Mesenchymal stem cell (in vitro differentiated cells and primary cell): ENCODE results near the gene CHKB.
A peak's percentile ranks its signal among the peaks of the same experiment; 100 is the strongest.

Experiments
- DNase-seq: peaks from one replicate; pipeline ENCODE4 v3.0.0-alpha.2; 2013
- H2AFZ ChIP-seq: one replicate; pipeline ENCODE4 v1.6.1; 2013; ENCODE audit warnings: low read depth, mild to moderate bottlenecking, control low read depth, inconsistent platforms, low read length, moderate library complexity
- H2AK5ac ChIP-seq: 2 replicates; pipeline ENCODE4 v1.6.1; 2013; ENCODE audit warnings: low read length, moderate library complexity, mild to moderate bottlenecking, inconsistent platforms; ENCODE audit not compliant: severe bottlenecking
- H2BK120ac ChIP-seq: one replicate; pipeline ENCODE4 v1.6.1; 2013; ENCODE audit warnings: low read depth, mild to moderate bottlenecking, inconsistent platforms, low read length, moderate library complexity
- H2BK12ac ChIP-seq, 2 experiments: one replicate each; pipeline ENCODE4 v1.6.1; 2013; ENCODE audit warnings: inconsistent platforms in 2 of 2, low read length in 2 of 2, mild to moderate bottlenecking in 2 of 2, moderate library complexity in 2 of 2, control low read depth in 1 of 2
- H2BK15ac ChIP-seq: one replicate; pipeline ENCODE4 v1.6.1; 2013; ENCODE audit warnings: mild to moderate bottlenecking, low read depth, inconsistent platforms; ENCODE audit not compliant: poor library complexity, severe bottlenecking
- H2BK5ac ChIP-seq: 2 replicates; pipeline ENCODE4 v1.6.1; 2013; ENCODE audit warnings: low read depth, mild to moderate bottlenecking, low read length, control low read depth, inconsistent platforms; ENCODE audit not compliant: poor library complexity, severe bottlenecking
- H3K14ac ChIP-seq, 2 experiments: one replicate each; pipeline ENCODE4 v1.6.1; 2013; ENCODE audit warnings: inconsistent platforms in 2 of 2, low read length in 2 of 2, control low read depth in 1 of 2, mild to moderate bottlenecking in 1 of 2, moderate library complexity in 1 of 2
- H3K18ac ChIP-seq, 2 experiments: one replicate each; pipeline ENCODE4 v1.6.1; 2013; ENCODE audit warnings: inconsistent platforms in 2 of 2, low read length in 2 of 2, control low read depth in 1 of 2, low read depth in 1 of 2, mild to moderate bottlenecking in 1 of 2
- H3K23ac ChIP-seq, 2 experiments: one replicate each; pipeline ENCODE4 v1.6.1; 2013; ENCODE audit warnings: inconsistent platforms in 2 of 2, low read length in 2 of 2, mild to moderate bottlenecking in 2 of 2, moderate library complexity in 2 of 2, control low read depth in 1 of 2
- H3K27ac ChIP-seq: 2 replicates; pipeline ENCODE4 v1.5.1; 2013; ENCODE audit warnings: mild to moderate bottlenecking, moderate library complexity, low read length, control low read depth, inconsistent platforms; ENCODE audit not compliant: poor library complexity, severe bottlenecking
- H3K27me3 ChIP-seq, 2 experiments: 2 replicates each; pipeline versions ENCODE4 v1.6.1 to v1.7.0; 2013; ENCODE audit warnings: low read length in 2 of 2, mild to moderate bottlenecking in 2 of 2, moderate library complexity in 2 of 2, control low read depth in 1 of 2, inconsistent platforms in 1 of 2; ENCODE audit not compliant: control insufficient read depth in 1 of 2, insufficient read depth in 1 of 2
- H3K36me3 ChIP-seq, 2 experiments: 2 replicates each; pipeline versions ENCODE4 v1.6.1 to v1.7.0; 2013; ENCODE audit warnings: low read length in 2 of 2, control low read depth in 1 of 2, inconsistent platforms in 1 of 2, low read depth in 1 of 2, mild to moderate bottlenecking in 1 of 2; ENCODE audit not compliant: insufficient read depth in 2 of 2, control insufficient read depth in 1 of 2
- H3K4ac ChIP-seq, 2 experiments: one replicate each; pipeline ENCODE4 v1.6.1; 2013; ENCODE audit warnings: inconsistent platforms in 2 of 2, low read length in 2 of 2, mild to moderate bottlenecking in 2 of 2, moderate library complexity in 2 of 2, control low read depth in 1 of 2, low read depth in 1 of 2
- H3K4me1 ChIP-seq: 2 replicates; pipeline ENCODE4 v1.6.1; 2013; ENCODE audit warnings: low read depth, low read length, control low read depth; ENCODE audit not compliant: control insufficient read depth, insufficient read depth
- H3K4me2 ChIP-seq: 2 replicates; pipeline ENCODE4 v1.6.1; 2013; ENCODE audit warnings: low read length, mild to moderate bottlenecking, inconsistent platforms; ENCODE audit not compliant: poor library complexity, severe bottlenecking
- H3K4me3 ChIP-seq, 2 experiments: 2 replicates each; pipeline versions ENCODE4 v1.5.1 to v1.7.0; 2013; ENCODE audit warnings: low read length in 2 of 2, mild to moderate bottlenecking in 2 of 2, control low read depth in 1 of 2, low read depth in 1 of 2; ENCODE audit not compliant: insufficient read depth in 1 of 2
- H3K79me1 ChIP-seq: replicated peaks from 2 replicates; pipeline ENCODE4 v1.6.1; 2013; ENCODE audit warnings: mild to moderate bottlenecking, control low read depth, low read length, inconsistent platforms; ENCODE audit not compliant: poor library complexity, severe bottlenecking
- H3K9ac ChIP-seq: 2 replicates; pipeline ENCODE4 v1.7.0; 2013; ENCODE audit warnings: mild to moderate bottlenecking, low read length, moderate library complexity
- H3K9me3 ChIP-seq: 2 replicates; pipeline ENCODE4 v1.7.0; 2013; ENCODE audit warnings: mild to moderate bottlenecking, low read length; ENCODE audit not compliant: control insufficient read depth
- H4K8ac ChIP-seq: one replicate; pipeline ENCODE4 v1.6.1; 2013; ENCODE audit warnings: inconsistent platforms, mild to moderate bottlenecking, low read length, moderate library complexity
- H4K91ac ChIP-seq: one replicate; pipeline ENCODE4 v1.6.1; 2013; ENCODE audit warnings: mild to moderate bottlenecking, low read length, inconsistent platforms
- WGBS: methylation state at CpG from one replicate; pipeline ENCODE4 v1.1.7; 2013; ENCODE audit warnings: mixed read lengths; 5-methylcytosine and 5-hydroxymethylcytosine counted together

Gene CHKB

GRCh38 chr22:50583294-50583861 lies 729 bp upstream of the CHKB start:
- H3K4me1 ChIP-seq, result peaks cover 14% of the 10 kb centered on the region
- WGBS, result 9% methylated on average over 37 of the region's 37 CpGs
- H3K36me3 ChIP-seq, result peaks cover 17 to 28% of the 10 kb centered on the region in 2 experiments
- peak overlapping the region; percentile 63 for H2BK15ac ChIP-seq
- peak overlapping the region; percentile 97 for H3K9ac ChIP-seq
- H2AFZ ChIP-seq, result peak overlapping the region; percentile 85
- H2BK12ac ChIP-seq, result no peak overlapping the region
- no peaks in the 10 kb centered on the region for H3K27me3 ChIP-seq
- H4K91ac ChIP-seq, result no peak overlapping the region
- peak overlapping the region in 1 of 2 experiments; percentile 37 for H3K4ac ChIP-seq
- H4K8ac ChIP-seq, result no peak overlapping the region
- H3K79me1 ChIP-seq, result peaks cover 21% of the 10 kb centered on the region
- no peak overlapping the region for H2BK5ac ChIP-seq
- peak overlapping the region; percentile 78 for H3K4me2 ChIP-seq
- DNase-seq, result no peak
- peak overlapping the region in 1 of 2 experiments; percentile 53 for H3K23ac ChIP-seq
- peak overlapping the region; percentile 72 to 90 for H3K4me3 ChIP-seq
- H3K9me3 ChIP-seq, result no peaks in the 10 kb centered on the region
- no peak overlapping the region for H3K27ac ChIP-seq
- peak overlapping the region in 1 of 2 experiments; percentile 84 for H3K14ac ChIP-seq
- H2AK5ac ChIP-seq, result no peak overlapping the region
- no peak overlapping the region for H2BK120ac ChIP-seq
- H3K18ac ChIP-seq, result peak overlapping the region; percentile 53 to 68

- no peaks in the 10 kb centered on the region for H3K9me3 ChIP-seq
- peak overlapping the region; percentile 49 for H2AFZ ChIP-seq
- peak overlapping the region; percentile 83 for H2BK5ac ChIP-seq
- peaks cover 0 to 7% of the 10 kb centered on the region in 2 experiments for H3K27me3 ChIP-seq
- peak overlapping the region; percentile 84 to 93 for H3K4me3 ChIP-seq
- peak overlapping the region; percentile 81 for H2BK120ac ChIP-seq
- H2BK15ac ChIP-seq, result no peak overlapping the region
- H3K36me3 ChIP-seq, result peaks cover 17 to 42% of the 10 kb centered on the region in 2 experiments
- H3K23ac ChIP-seq, result peak overlapping the region in 1 of 2 experiments; percentile 76
- H3K4ac ChIP-seq, result peak overlapping the region; percentile 79 to 98
- no peak overlapping the region for H2BK12ac ChIP-seq
- no peak overlapping the region for H3K27ac ChIP-seq
- H4K8ac ChIP-seq, result peak overlapping the region; percentile 98
- peak overlapping the region; percentile 97 for H4K91ac ChIP-seq
- peak overlapping the region; percentile 99 to 100 for H3K18ac ChIP-seq
- peak overlapping the region in 1 of 2 experiments; percentile 98 for H3K14ac ChIP-seq
- peak overlapping the region; percentile 60 for H3K4me2 ChIP-seq
- peaks cover 21% of the 10 kb centered on the region for H3K79me1 ChIP-seq
- peak overlapping the region; percentile 97 for H3K9ac ChIP-seq
- peaks cover 23% of the 10 kb centered on the region for H3K4me1 ChIP-seq
- peak; percentile 29 for DNase-seq
- 13% methylated on average over 37 of the region's 39 CpGs for WGBS
- no peak overlapping the region for H2AK5ac ChIP-seq
These were observed 628 bp downstream of the CHKB start for GRCh38 chr22:50581950-50582492.

GRCh38 chr22:50581031-50581949 lies 1.4 kb downstream of the CHKB start:
- H3K18ac ChIP-seq, result peak overlapping the region in 1 of 2 experiments; percentile 99
- H2BK120ac ChIP-seq, result no peak overlapping the region
- peak overlapping the region; percentile 97 for H3K9ac ChIP-seq
- H4K8ac ChIP-seq, result no peak overlapping the region
- H2BK12ac ChIP-seq, result peak overlapping the region in 1 of 2 experiments; percentile 4
- H3K79me1 ChIP-seq, result peaks cover 21% of the 10 kb centered on the region
- DNase-seq, result peak; percentile 18
- 95% methylated on average over 22 of the region's 22 CpGs for WGBS
- peak overlapping the region; percentile 84 to 93 for H3K4me3 ChIP-seq
- no peak overlapping the region for H2AFZ ChIP-seq
- H2BK5ac ChIP-seq, result no peak overlapping the region
- H3K27me3 ChIP-seq, result peaks cover 0 to 14% of the 10 kb centered on the region in 2 experiments
- H2BK15ac ChIP-seq, result no peak overlapping the region
- H3K9me3 ChIP-seq, result no peaks in the 10 kb centered on the region
- peaks cover 17 to 49% of the 10 kb centered on the region in 2 experiments for H3K36me3 ChIP-seq
- H3K4ac ChIP-seq, result peak overlapping the region in 1 of 2 experiments; percentile 13
- peaks cover 23% of the 10 kb centered on the region for H3K4me1 ChIP-seq
- peak overlapping the region; percentile 29 for H3K4me2 ChIP-seq
- no peak overlapping the region for H2AK5ac ChIP-seq
- H3K14ac ChIP-seq, result peak overlapping the region in 1 of 2 experiments; percentile 6
- no peak overlapping the region for H3K23ac ChIP-seq
- H3K27ac ChIP-seq, result no peak overlapping the region
- H4K91ac ChIP-seq, result no peak overlapping the region

GRCh38 chr22:50579752-50580151 lies 2.9 kb downstream of the CHKB start:
- H3K36me3 ChIP-seq, result peaks cover 17 to 58% of the 10 kb centered on the region in 2 experiments
- H3K4me2 ChIP-seq, result no peak overlapping the region
- no peak overlapping the region for H2AK5ac ChIP-seq
- no peak overlapping the region for H3K23ac ChIP-seq
- no peak overlapping the region for H3K4ac ChIP-seq
- no peak overlapping the region for H2BK15ac ChIP-seq
- H4K91ac ChIP-seq, result no peak overlapping the region
- H3K9ac ChIP-seq, result no peak overlapping the region
- no peak overlapping the region for H2BK5ac ChIP-seq
- H3K18ac ChIP-seq, result no peak overlapping the region
- peaks cover 21% of the 10 kb centered on the region for H3K79me1 ChIP-seq
- no peak overlapping the region for H2BK120ac ChIP-seq
- WGBS, result 100% methylated on average over 1 of the region's 4 CpGs
- no peak overlapping the region for H4K8ac ChIP-seq
- DNase-seq, result no peak
- H3K14ac ChIP-seq, result no peak overlapping the region
- H3K9me3 ChIP-seq, result no peaks in the 10 kb centered on the region
- H2AFZ ChIP-seq, result no peak overlapping the region
- peaks cover 0 to 14% of the 10 kb centered on the region in 2 experiments for H3K27me3 ChIP-seq
- no peak overlapping the region for H3K27ac ChIP-seq
- no peak overlapping the region for H3K4me3 ChIP-seq
- H2BK12ac ChIP-seq, result no peak overlapping the region
- H3K4me1 ChIP-seq, result peaks cover 23% of the 10 kb centered on the region
